Endodermal cell (in vitro differentiated cells): ENCODE results near the gene DCANP1. TPM values are rescaled to one million over a fixed set of nuclear protein-coding genes. Genes with fewer than 3 reads are reported as not detected.

Experiments used
- DNase-seq: peaks from one replicate; pipeline ENCODE4 v3.0.0-alpha.2; 2017
- H3K27ac ChIP-seq: 2 replicates; pipeline ENCODE4 v1.5.1; 2013; ENCODE audit warnings: mild to moderate bottlenecking, low read depth, low read length, moderate library complexity
- H3K27me3 ChIP-seq: 2 replicates; pipeline ENCODE4 v1.6.1; 2013; ENCODE audit warnings: mild to moderate bottlenecking, low read length, moderate library complexity; ENCODE audit not compliant: insufficient read depth, control insufficient read depth, poor library complexity, severe bottlenecking
- H3K36me3 ChIP-seq: 2 replicates; pipeline ENCODE4 v1.7.0; 2013; ENCODE audit warnings: mild to moderate bottlenecking, low read length, moderate library complexity; ENCODE audit not compliant: control insufficient read depth, insufficient read depth
- H3K4me1 ChIP-seq: one replicate; pipeline ENCODE4 v1.7.0; 2013; ENCODE audit warnings: low read length; ENCODE audit not compliant: control insufficient read depth, insufficient read depth
- H3K4me3 ChIP-seq: 2 replicates; pipeline ENCODE4 v1.5.1; 2013; ENCODE audit warnings: mild to moderate bottlenecking, low read length, moderate library complexity
- H3K9ac ChIP-seq: 2 replicates; pipeline ENCODE4 v1.6.1; 2013; ENCODE audit warnings: mild to moderate bottlenecking, low read length, moderate library complexity; ENCODE audit not compliant: poor library complexity, severe bottlenecking; ENCODE audit errors: extremely low read depth
- H3K9me3 ChIP-seq: 2 replicates; pipeline ENCODE4 v1.6.1; 2013; ENCODE audit warnings: mild to moderate bottlenecking, low read length, moderate library complexity; ENCODE audit not compliant: control insufficient read depth
- H3K27ac Mint-ChIP-seq: 2 replicates; pipeline ENCODE4 v1.8.0; 2020; ENCODE audit warnings: mixed read lengths
- H3K27me3 Mint-ChIP-seq: 2 replicates; pipeline ENCODE4 v1.8.0; 2021; ENCODE audit warnings: mild to moderate bottlenecking, mixed read lengths; ENCODE audit not compliant: insufficient read depth
- H3K36me3 Mint-ChIP-seq: 2 replicates; pipeline ENCODE4 v1.8.0; 2020; ENCODE audit warnings: low read depth, mixed read lengths
- H3K4me1 Mint-ChIP-seq: 2 replicates; pipeline ENCODE4 v1.8.0; 2020; ENCODE audit warnings: mixed read lengths
- H3K4me3 Mint-ChIP-seq: 2 replicates; pipeline ENCODE4 v1.8.0; 2020; ENCODE audit warnings: mild to moderate bottlenecking, moderate library complexity, mixed read lengths
- H3K9me3 Mint-ChIP-seq: 2 replicates; pipeline ENCODE4 v1.8.0; 2020; ENCODE audit warnings: mild to moderate bottlenecking, mixed read lengths
- WGBS, 2 experiments: methylation state at CpG; one replicate each; pipeline versions ENCODE4 v1.1.5 to v1.1.7; 2013; ENCODE audit warnings: missing lambda C conversion rate in 2 of 2, mixed read lengths in 1 of 2; ENCODE audit not compliant: insufficient coverage in 1 of 2, insufficient read length in 1 of 2; 5-methylcytosine and 5-hydroxymethylcytosine counted together
- total RNA-seq, 2 donors: library from RNA; stranded (reverse); fragmentation: NEBNext Ultra II Directional in 1 of 2; extraction: Animal tissue kit (Norgen Biotek cat#: 25700) in 1 of 2; gene quantifications; 2 replicates in 1 of 2; 3 replicates in 1 of 2; pipeline ENCODE4 v1.2.1, GENCODE V29; 2021
- TF ChIP-seq, protein P1 (sequence below): fragments of 200-600 bp; sonication (generic); conservative IDR thresholded peaks from 2 replicates; pipeline ENCODE4 v1.5.0; 2021; ENCODE audit warnings: antibody characterized with exemption, mild to moderate bottlenecking

Gene DCANP1
- total RNA-seq, 2 donors from 2014 or later = not detected

DNA sequence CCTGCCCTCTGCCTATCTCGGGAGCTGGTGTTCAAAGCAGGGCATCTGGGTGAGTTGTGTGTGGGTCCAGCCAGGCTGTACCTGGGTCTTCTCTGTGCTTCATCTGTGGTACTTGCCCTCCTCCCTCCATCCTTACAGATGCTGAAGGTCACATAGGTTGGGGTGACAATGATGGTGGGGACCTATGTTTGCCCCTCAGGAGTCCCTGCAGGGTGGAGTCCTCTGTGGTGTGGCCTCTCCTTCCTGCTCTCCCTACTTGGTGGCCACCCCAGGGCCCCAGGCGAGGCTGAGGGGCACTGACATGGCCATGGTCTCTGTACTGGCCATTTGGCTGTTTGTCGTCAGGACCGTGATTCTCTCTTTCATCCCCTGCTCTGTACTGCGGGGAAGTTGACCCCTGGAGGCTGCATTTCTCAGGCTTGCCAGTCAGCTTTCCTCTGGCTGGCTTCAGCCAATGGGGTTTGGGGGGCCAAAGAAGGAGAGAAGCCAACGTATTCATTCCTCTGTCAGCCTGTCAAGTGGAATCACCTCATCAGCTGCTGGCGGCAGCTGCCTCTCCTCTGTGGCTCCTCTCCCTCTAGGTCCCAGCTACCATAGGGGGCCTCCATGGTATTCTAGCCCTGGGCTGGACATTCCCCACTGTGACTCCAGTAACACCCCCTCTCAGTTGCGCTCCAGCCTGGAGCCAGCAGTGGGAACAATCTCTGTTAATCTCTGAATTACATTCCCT, 4.6 kb downstream of the DCANP1 start:
- Mint-ChIP-seq H3K36me3 (no peaks in the 10 kb centered on the region), H3K4me3 (no peak overlapping the region), H3K27ac (no peak overlapping the region), H3K9me3 (peaks cover 5% of the 10 kb centered on the region), H3K27me3 (peaks cover 12% of the 10 kb centered on the region), H3K4me1 (peaks cover 17% of the 10 kb centered on the region)
- no peak overlapping the region for H3K9ac ChIP-seq
- no peak overlapping the region for H3K27ac ChIP-seq
- TF ChIP-seq, protein P1, sequence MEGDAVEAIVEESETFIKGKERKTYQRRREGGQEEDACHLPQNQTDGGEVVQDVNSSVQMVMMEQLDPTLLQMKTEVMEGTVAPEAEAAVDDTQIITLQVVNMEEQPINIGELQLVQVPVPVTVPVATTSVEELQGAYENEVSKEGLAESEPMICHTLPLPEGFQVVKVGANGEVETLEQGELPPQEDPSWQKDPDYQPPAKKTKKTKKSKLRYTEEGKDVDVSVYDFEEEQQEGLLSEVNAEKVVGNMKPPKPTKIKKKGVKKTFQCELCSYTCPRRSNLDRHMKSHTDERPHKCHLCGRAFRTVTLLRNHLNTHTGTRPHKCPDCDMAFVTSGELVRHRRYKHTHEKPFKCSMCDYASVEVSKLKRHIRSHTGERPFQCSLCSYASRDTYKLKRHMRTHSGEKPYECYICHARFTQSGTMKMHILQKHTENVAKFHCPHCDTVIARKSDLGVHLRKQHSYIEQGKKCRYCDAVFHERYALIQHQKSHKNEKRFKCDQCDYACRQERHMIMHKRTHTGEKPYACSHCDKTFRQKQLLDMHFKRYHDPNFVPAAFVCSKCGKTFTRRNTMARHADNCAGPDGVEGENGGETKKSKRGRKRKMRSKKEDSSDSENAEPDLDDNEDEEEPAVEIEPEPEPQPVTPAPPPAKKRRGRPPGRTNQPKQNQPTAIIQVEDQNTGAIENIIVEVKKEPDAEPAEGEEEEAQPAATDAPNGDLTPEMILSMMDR = no peak
- peaks cover 22% of the 10 kb centered on the region for H3K4me1 ChIP-seq
- no peaks in the 10 kb centered on the region for H3K27me3 ChIP-seq
- H3K4me3 ChIP-seq = no peak overlapping the region
- WGBS, 2 experiments = 79 to 100% methylated on average over 4 to 8 of the region's 8 CpGs
- peaks cover 4% of the 10 kb centered on the region for H3K9me3 ChIP-seq
- peak; percentile 39 for DNase-seq
- no peaks in the 10 kb centered on the region for H3K36me3 ChIP-seq

DNA sequence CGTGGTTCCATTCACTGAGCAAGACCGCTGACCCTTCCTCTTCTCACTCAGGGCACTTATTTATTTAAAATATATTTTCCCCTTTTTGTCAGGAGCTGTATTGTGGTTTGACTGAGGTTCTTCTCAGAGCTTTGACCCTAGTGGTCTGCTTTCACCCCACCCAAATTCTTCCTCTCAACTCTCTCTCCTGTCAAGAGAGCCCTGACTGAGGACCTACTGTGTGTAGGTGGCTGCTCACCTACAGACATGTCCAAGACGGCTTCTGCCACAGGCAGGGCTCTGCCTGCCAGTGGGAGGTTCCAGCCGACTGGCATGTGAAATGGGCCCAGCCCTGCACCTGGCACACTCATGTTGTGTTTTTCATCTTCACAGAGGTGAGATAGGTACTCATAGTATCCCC, 5.2 kb downstream of the DCANP1 start:
- peaks cover 20% of the 10 kb centered on the region for H3K4me1 ChIP-seq
- H3K27ac ChIP-seq = no peak overlapping the region
- H3K27me3 ChIP-seq = no peaks in the 10 kb centered on the region
- TF ChIP-seq, protein P1 = no peak
- DNase-seq = peak; percentile 24
- H3K9me3 ChIP-seq = peaks cover 4% of the 10 kb centered on the region
- 86 to 91% methylated on average over 1 to 4 of the region's 4 CpGs for WGBS, 2 experiments
- H3K9ac ChIP-seq = no peak overlapping the region
- no peak overlapping the region for H3K4me3 ChIP-seq
- Mint-ChIP-seq H3K9me3 (peaks cover under 1% of the 10 kb centered on the region), H3K4me1 (peaks cover 17% of the 10 kb centered on the region), H3K36me3 (no peaks in the 10 kb centered on the region), H3K27me3 (peaks cover 11% of the 10 kb centered on the region), H3K4me3 (no peak overlapping the region), H3K27ac (no peak overlapping the region)
- no peaks in the 10 kb centered on the region for H3K36me3 ChIP-seq

DNA sequence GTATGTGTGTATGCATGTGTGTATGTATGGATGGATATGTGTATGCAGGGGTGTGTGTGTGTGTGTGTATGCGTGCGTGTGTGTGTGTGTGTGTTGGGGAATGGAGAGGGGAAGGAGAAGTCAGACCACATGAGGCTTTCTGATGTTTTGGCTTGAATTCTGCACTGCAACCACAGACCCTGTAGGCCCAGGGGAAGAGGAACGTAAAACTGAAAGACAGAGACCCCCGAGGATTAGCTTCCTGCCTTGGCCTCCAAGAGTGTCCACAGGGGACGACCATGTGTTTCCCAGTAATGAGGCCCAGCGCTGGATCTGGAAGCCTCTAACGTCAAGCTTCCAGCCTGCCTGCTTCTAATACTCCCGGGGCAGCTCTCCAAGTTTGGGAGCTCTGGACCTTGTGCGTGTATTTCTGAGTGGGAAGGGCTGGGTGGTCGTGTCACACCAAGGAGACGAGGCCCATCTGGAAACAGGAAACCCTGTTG, 5.8 kb downstream of the DCANP1 start:
- Mint-ChIP-seq H3K4me3 (no peak overlapping the region), H3K4me1 (peaks cover 17% of the 10 kb centered on the region), H3K27ac (no peak overlapping the region), H3K9me3 (no peaks in the 10 kb centered on the region), H3K27me3 (peaks cover 13% of the 10 kb centered on the region), H3K36me3 (no peaks in the 10 kb centered on the region)
- H3K4me1 ChIP-seq = peaks cover 15% of the 10 kb centered on the region
- peak; percentile 20 for DNase-seq
- no peaks in the 10 kb centered on the region for H3K9me3 ChIP-seq
- TF ChIP-seq, protein P1 = no peak
- H3K36me3 ChIP-seq = no peaks in the 10 kb centered on the region
- no peak overlapping the region for H3K27ac ChIP-seq
- H3K9ac ChIP-seq = no peak overlapping the region
- no peaks in the 10 kb centered on the region for H3K27me3 ChIP-seq
- H3K4me3 ChIP-seq = no peak overlapping the region
- WGBS, 2 experiments = 89 to 94% methylated on average over 9 to 11 of the region's 11 CpGs
